ENCODE measurements around the gene SAA2. TPM values are rescaled to one million over a fixed set of nuclear protein-coding genes. Genes with fewer than 3 reads are reported as not detected.
"Not testable (repeated sequence)": the region's sequence is repeated elsewhere in the genome, so short reads cannot be mapped to it uniquely, and the experiment has no call there.

Gene SAA2
- total RNA-seq, 1 donor from 2014 or later, result not detected

DNA sequence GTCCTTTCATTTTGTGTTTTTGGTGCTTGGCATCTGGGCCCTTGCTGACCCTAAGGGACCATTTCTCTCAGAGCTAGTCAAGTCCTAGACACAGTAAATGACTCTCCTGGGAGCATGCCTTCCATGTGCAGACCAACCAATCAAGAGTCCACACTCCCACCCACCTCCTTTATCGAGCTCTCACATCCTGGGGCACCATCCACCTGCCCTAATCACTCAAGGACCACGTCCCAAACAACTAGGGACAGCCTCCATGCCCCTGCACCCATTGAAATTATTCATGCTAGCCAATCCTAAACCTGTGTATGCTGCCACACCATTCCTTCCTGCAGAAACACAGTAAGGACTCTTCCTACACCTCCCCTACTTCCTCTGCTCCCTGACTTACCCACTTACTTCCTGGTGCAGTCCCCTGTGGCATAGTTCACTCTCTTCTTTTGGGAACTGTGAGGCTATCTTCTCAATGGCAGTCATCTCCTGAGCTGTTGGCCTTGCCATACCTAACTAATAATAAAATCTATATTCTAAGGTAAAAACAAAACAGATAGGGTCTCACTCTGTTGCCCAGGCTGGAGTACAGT lies 6.4 kb upstream of the SAA2 start:
- Mint-ChIP-seq H3K4me1 (no peaks in the 10 kb centered on the region), H3K4me3 (no peak overlapping the region), H3K36me3 (ENCODE audit: low read depth) (no peaks in the 10 kb centered on the region), H3K27ac (ENCODE audit: unreplicated experiment) (peak overlapping the region; percentile 19), H3K27me3 (ENCODE audit: low read depth) (no peaks in the 10 kb centered on the region), H3K9me3 (no peaks in the 10 kb centered on the region)
- no peak for TF ChIP-seq CTCF (conservative IDR thresholded peaks at IDR 0.05)
- DNase-seq (ENCODE audit: low read depth, low spot score), result no peak

GRCh38 chr11:18253778-18254338 lies 5.4 kb upstream of the SAA2 start:
- TF ChIP-seq CTCF (conservative IDR thresholded peaks at IDR 0.05), result no peak
- Mint-ChIP-seq H3K27me3 (ENCODE audit: low read depth) (no peaks in the 10 kb centered on the region), H3K27ac (ENCODE audit: unreplicated experiment) (peak overlapping the region; percentile 54), H3K36me3 (ENCODE audit: low read depth) (no peaks in the 10 kb centered on the region), H3K9me3 (no peaks in the 10 kb centered on the region), H3K4me3 (no peak overlapping the region), H3K4me1 (no peaks in the 10 kb centered on the region)
- no peak for DNase-seq (ENCODE audit: low read depth, low spot score)

DNA sequence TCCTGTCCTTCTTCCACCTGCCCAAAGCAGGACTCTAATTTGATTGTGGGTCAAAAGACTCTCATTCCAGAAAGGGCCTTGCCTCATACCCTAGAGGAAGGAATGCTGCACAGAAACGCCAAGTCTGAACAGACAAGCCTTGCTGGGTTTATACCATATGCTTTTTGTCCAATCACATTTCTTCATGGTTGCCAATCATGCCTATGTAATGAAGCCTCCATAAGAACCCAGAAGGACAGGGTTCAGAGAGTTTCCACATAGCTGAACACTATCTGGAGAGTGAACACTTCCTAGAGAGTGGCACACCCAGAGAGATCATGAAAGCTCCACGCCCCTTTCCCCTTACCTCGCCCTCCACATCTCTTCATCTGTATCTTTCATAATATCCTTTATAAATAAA lies 4.8 kb upstream of the SAA2 start:
- no peaks in the 10 kb centered on the region for H3K27me3 Mint-ChIP-seq (ENCODE audit: low read depth)
- no peaks in the 10 kb centered on the region for H3K36me3 Mint-ChIP-seq (ENCODE audit: low read depth)
- H3K27ac Mint-ChIP-seq (ENCODE audit: unreplicated experiment), result no peak overlapping the region
- no peak for DNase-seq (ENCODE audit: low read depth, low spot score)
- no peaks in the 10 kb centered on the region for H3K4me1 Mint-ChIP-seq
- no peak for TF ChIP-seq CTCF (conservative IDR thresholded peaks at IDR 0.05)
- H3K4me3 Mint-ChIP-seq, result no peak overlapping the region
- H3K9me3 Mint-ChIP-seq, result no peaks in the 10 kb centered on the region

GRCh38 chr11:18247191-18247581 lies 1.3 kb downstream of the SAA2 start:
- not testable (repeated sequence) for H3K4me1 Mint-ChIP-seq; H3K36me3 Mint-ChIP-seq (ENCODE audit: low read depth); H3K27me3 Mint-ChIP-seq (ENCODE audit: low read depth); H3K4me3 Mint-ChIP-seq; H3K27ac Mint-ChIP-seq (ENCODE audit: unreplicated experiment); DNase-seq (ENCODE audit: low read depth, low spot score); H3K9me3 Mint-ChIP-seq

DNA sequence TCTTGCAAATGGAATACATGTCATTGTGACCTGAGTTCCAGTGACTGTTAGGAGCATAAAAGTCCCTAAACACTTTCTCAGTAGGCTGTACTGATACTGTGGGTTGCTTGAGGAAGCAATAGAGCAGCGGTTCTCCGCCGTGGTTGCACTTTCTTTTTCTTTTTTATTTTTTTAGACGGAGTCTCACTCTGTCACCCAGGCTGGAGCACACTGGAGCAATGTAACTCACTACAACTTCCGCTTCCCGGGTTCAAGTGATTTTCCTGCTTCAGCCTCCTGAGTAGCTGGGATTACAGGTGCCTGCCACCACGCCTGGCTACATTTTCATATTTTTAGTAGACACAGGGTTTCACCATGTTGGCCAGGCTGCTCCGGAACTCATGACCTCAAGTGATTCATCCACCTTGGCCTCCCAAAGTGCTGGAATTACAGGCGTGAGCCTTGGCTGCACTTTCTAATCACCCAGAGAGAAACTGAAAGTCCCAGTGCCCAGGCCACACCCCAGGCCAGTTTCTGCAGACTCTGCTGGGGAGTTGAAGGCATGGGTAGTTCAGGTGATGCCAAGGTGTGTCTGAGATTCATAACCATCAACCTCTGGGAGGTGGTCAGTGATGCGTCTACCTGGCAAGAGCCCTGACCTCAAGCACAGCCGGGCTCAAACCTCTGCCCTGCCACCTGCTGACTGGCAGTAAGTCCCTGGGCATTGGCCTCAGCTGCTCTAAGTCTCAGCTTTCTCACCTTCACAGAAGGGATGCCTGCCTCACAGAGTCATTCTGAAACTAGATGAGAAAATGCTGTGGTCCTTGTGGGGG lies 1.9 kb downstream of the SAA2 start:
- not testable (repeated sequence) for H3K27me3 Mint-ChIP-seq (ENCODE audit: low read depth); DNase-seq (ENCODE audit: low read depth, low spot score); H3K36me3 Mint-ChIP-seq (ENCODE audit: low read depth); H3K9me3 Mint-ChIP-seq; H3K27ac Mint-ChIP-seq (ENCODE audit: unreplicated experiment); H3K4me3 Mint-ChIP-seq; H3K4me1 Mint-ChIP-seq

DNA sequence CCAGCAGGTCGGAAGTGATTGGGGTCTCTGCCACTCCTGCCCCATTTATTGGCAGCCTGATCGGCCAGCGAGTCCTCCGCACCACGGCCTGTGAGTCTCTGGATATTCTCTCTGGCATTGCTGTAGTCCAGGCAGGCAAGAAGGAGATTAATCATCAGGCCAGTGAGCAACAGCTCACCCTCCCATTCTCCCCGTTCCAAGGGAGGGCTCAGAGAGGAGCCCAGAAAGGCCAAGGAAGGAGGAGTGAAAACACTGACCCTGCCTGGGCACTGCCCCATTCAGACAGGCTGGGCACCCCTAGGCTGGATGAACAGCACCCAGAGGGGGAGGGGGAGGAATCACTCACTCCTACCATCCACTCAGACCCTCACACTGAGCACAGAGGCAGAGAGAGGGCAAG lies 3.1 kb downstream of the SAA2 start:
- Mint-ChIP-seq H3K9me3 (peaks cover 9% of the 10 kb centered on the region), H3K27me3 (ENCODE audit: low read depth) (no peaks in the 10 kb centered on the region), H3K36me3 (ENCODE audit: low read depth) (no peaks in the 10 kb centered on the region), H3K4me1 (no peaks in the 10 kb centered on the region), H3K4me3 (no peak overlapping the region), H3K27ac (ENCODE audit: unreplicated experiment) (no peak overlapping the region)
- no peak for DNase-seq (ENCODE audit: low read depth, low spot score)
- no peak for TF ChIP-seq CTCF (conservative IDR thresholded peaks at IDR 0.05)

Measured in neural crest cell (in vitro differentiated cells).